OCI-LY1 (cell line): Measurements from ENCODE around the gene C16orf95.

Experiments used
- H2AFZ ChIP-seq: fragments of 200-600 bp; sonication (generic), shearing (Covaris generic); 2 replicates; pipeline ENCODE4 v1.6.0; 2014; ENCODE audit warnings: antibody characterized with exemption, mild to moderate bottlenecking, low read length
- H3F3A ChIP-seq: fragments of 200-600 bp; sonication (generic), shearing (Covaris generic); 2 replicates; pipeline ENCODE4 v1.6.0; 2014; ENCODE audit warnings: mild to moderate bottlenecking, antibody characterized with exemption, low read length, moderate library complexity; ENCODE audit not compliant: insufficient read depth
- H3K27ac ChIP-seq: fragments of 200-600 bp; sonication (generic); 2 replicates; pipeline ENCODE4 v1.5.1; 2014; ENCODE audit warnings: low read length, mixed run types, mild to moderate bottlenecking, low read depth; ENCODE audit not compliant: poor library complexity, severe bottlenecking
- H3K27me3 ChIP-seq: fragments of 200-600 bp; sonication (generic); 2 replicates; pipeline ENCODE4 v1.6.0; 2014; ENCODE audit warnings: antibody characterized with exemption, mild to moderate bottlenecking, low read length, moderate library complexity; ENCODE audit not compliant: insufficient read depth
- H3K36me3 ChIP-seq: fragments of 200-600 bp; sonication (generic); 2 replicates; pipeline ENCODE4 v1.6.1; 2014; ENCODE audit warnings: mild to moderate bottlenecking, antibody characterized with exemption, low read length, moderate library complexity, mixed read lengths; ENCODE audit not compliant: insufficient read depth
- H3K4me1 ChIP-seq: fragments of 200-600 bp; sonication (generic); 2 replicates; pipeline ENCODE4 v1.5.1; 2014; ENCODE audit warnings: mild to moderate bottlenecking, low read length, moderate library complexity; ENCODE audit not compliant: insufficient read depth, severe bottlenecking
- H3K4me2 ChIP-seq: fragments of 200-600 bp; sonication (generic), shearing (Covaris generic); 2 replicates; pipeline ENCODE4 v1.6.1; 2014; ENCODE audit warnings: low read length
- H3K4me3 ChIP-seq: fragments of 200-600 bp; sonication (generic); 2 replicates; pipeline ENCODE4 v1.5.1; 2014; ENCODE audit warnings: low read length, low read depth, mild to moderate bottlenecking, mixed read lengths; ENCODE audit not compliant: poor library complexity, severe bottlenecking
- H3K79me2 ChIP-seq: fragments of 200-600 bp; shearing (Covaris generic); 2 replicates; pipeline ENCODE4 v1.6.1; 2016; ENCODE audit warnings: mixed run types, low read length, mixed read lengths; ENCODE audit not compliant: insufficient read depth
- H3K9ac ChIP-seq: fragments of 200-600 bp; sonication (generic), shearing (Covaris generic); 2 replicates; pipeline ENCODE4 v1.6.1; 2014; ENCODE audit warnings: mild to moderate bottlenecking, low read length, mixed read lengths
- H3K9me2 ChIP-seq: fragments of 200-600 bp; sonication (generic), shearing (Covaris generic); 2 replicates; pipeline ENCODE4 v1.6.1; 2014; ENCODE audit warnings: low read depth, mild to moderate bottlenecking, low read length, mixed read lengths
- H3K9me3 ChIP-seq: fragments of 200-600 bp; shearing (Covaris generic); 2 replicates; pipeline ENCODE4 v1.6.1; 2014; ENCODE audit warnings: low read length, mixed read lengths
- H4K20me1 ChIP-seq: fragments of 200-600 bp; sonication (generic), shearing (Covaris generic); 2 replicates; pipeline ENCODE4 v1.6.0; 2016; ENCODE audit warnings: mild to moderate bottlenecking, low read length; ENCODE audit not compliant: insufficient read depth
- CTCF ChIP-seq: fragments of 200-600 bp; sonication (generic), shearing (Covaris generic); IDR thresholded peaks from 2 replicates; pipeline ENCODE4 v1.5.1; 2017; ENCODE audit warnings: mild to moderate bottlenecking, antibody characterized with exemption, low read length, moderate library complexity, mixed read lengths
- EZH2 ChIP-seq: fragments of 200-600 bp; sonication (generic), shearing (Covaris generic); IDR thresholded peaks from 2 replicates; pipeline ENCODE4 v1.8.0; 2017; ENCODE audit warnings: borderline replicate concordance, mixed run types, mild to moderate bottlenecking, antibody characterized with exemption, low read length, moderate library complexity, mixed read lengths

Gene C16orf95

DNA sequence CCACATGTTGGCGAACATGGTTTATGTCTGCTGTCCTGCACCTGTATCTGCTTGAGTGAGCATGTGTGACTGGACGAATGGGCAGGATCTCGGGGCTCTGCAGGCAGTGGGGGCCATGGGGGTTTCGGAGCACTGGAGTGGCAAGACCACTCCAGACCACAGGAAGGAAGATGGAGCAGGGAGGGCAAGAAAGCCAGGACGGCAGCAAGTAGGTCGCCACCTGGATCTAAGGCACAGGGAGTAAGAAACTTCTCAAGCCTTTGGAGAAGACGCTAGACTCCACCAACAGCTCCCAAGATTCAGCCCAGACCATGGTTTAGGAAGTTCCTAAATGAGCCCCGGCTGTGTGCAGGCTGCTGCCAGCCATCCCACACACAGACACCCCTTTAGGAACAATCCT is 32.8 kb upstream of the C16orf95 start:
- Histone ChIP-seq H3K4me1 (no peaks in the 10 kb centered on the region), H3K27ac (no peak overlapping the region), H3K36me3 (peaks cover 18% of the 10 kb centered on the region; the same call in 1 of the 2 replicates), H2AFZ (no peak overlapping the region), H3K27me3 (no peaks in the 10 kb centered on the region), H4K20me1 (no peaks in the 10 kb centered on the region), H3K9me3 (no peaks in the 10 kb centered on the region), H3K9me2 (no peaks in the 10 kb centered on the region), H3K9ac (no peak overlapping the region), H3K4me3 (no peak overlapping the region), H3K79me2 (no peaks in the 10 kb centered on the region), H3K4me2 (no peak overlapping the region), H3F3A (no peaks in the 10 kb centered on the region)
- TF ChIP-seq CTCF (no peak), EZH2 (no peak)

- no peak overlapping the region for H3K4me2 ChIP-seq
- H4K20me1 ChIP-seq: no peaks in the 10 kb centered on the region
- H3K4me3 ChIP-seq: no peak overlapping the region
- H3K36me3 ChIP-seq: peaks cover 24% of the 10 kb centered on the region; the same call in 1 of the 2 replicates
- no peaks in the 10 kb centered on the region for H3K9me2 ChIP-seq
- no peaks in the 10 kb centered on the region for H3K4me1 ChIP-seq
- H2AFZ ChIP-seq: no peak overlapping the region
- no peak overlapping the region for H3K27ac ChIP-seq
- H3K9me3 ChIP-seq: no peaks in the 10 kb centered on the region
- TF ChIP-seq CTCF: no peak
- TF ChIP-seq EZH2: no peak
- no peaks in the 10 kb centered on the region for H3K79me2 ChIP-seq
- H3K9ac ChIP-seq: no peak overlapping the region
- no peaks in the 10 kb centered on the region for H3F3A ChIP-seq
- no peaks in the 10 kb centered on the region for H3K27me3 ChIP-seq
These were observed 31.5 kb upstream of the C16orf95 start for GRCh38 chr16:87348616-87349157.

GRCh38 chr16:87347932-87348615 is 30.9 kb upstream of the C16orf95 start:
- Histone ChIP-seq H3K4me1 (no peaks in the 10 kb centered on the region), H3K9me3 (no peaks in the 10 kb centered on the region), H3K36me3 (peaks cover 29% of the 10 kb centered on the region; the same call in 1 of the 2 replicates), H3K4me2 (no peak overlapping the region), H2AFZ (no peak overlapping the region), H3K9ac (no peak overlapping the region), H3K27ac (no peak overlapping the region), H4K20me1 (no peaks in the 10 kb centered on the region), H3K9me2 (no peaks in the 10 kb centered on the region), H3K4me3 (no peak overlapping the region), H3K27me3 (no peaks in the 10 kb centered on the region), H3F3A (no peaks in the 10 kb centered on the region), H3K79me2 (no peaks in the 10 kb centered on the region)
- TF ChIP-seq CTCF (peak; percentile 14; the same call in 1 of the 2 replicates), EZH2 (no peak)
